Astrocyte of the spinal cord (primary cell): Measurements from ENCODE around the gene C6orf47.

Experiments used
- DNase-seq: peaks from one replicate; pipeline ENCODE4 v3.0.0; 2011; ENCODE audit warnings: low read depth, low spot score
- H3K4me3 ChIP-seq: 2 replicates; pipeline ENCODE4 v1.5.1; 2011; ENCODE audit warnings: low read depth, mild to moderate bottlenecking, low read length, moderate library complexity
- in situ Hi-C: cut with HindIII; loops from 2 replicates; pipeline ENCODE4 v1.10.0; 2017; ENCODE audit warnings: low sequenced_read_pairs
- TF ChIP-seq, protein P1 (sequence below): IDR thresholded peaks from 2 replicates; pipeline ENCODE4 v1.5.1; 2012; ENCODE audit warnings: low read depth, mild to moderate bottlenecking, low read length, inconsistent platforms

Gene C6orf47

DNA sequence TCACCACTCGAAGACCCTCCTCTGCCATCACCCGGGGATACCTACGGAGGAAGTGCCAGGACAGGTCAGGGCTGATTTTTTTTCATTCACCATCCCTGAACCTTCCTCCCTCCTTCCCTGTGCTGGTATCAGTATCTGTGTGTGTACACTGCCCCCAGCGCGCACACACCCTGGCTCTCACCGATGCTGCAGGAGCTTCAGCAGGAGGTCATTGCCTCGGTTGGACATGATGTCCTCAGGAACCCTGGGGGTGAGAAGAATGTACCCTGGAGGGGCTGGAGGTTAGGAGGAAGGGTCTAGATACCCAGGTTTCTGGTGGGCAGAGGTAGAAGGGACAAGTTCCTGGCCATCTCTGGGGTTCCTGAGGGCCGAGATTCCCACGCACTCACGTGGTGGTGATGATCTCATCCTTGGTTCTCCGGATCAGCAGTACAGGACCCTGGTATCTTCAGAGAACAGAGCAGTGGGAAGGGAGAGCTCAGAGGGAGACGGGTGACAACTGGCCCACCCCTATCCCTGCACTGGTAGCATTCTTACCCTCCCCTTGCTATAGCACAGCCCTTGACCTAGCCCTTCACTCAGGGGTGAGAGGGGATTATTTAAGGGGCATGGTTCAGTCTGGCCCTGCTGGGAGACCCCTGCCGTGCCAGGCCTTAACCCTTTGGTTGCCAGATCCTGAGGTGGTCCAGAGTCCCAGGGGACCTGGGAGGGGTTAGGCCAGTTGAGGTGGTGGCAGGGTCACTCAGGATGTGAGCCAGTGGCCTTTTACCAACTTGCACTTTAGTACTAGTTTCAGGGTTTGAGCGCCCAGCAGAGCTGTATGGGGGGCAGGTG is 27.5 kb upstream of the C6orf47 start:
- TF ChIP-seq, protein P1, sequence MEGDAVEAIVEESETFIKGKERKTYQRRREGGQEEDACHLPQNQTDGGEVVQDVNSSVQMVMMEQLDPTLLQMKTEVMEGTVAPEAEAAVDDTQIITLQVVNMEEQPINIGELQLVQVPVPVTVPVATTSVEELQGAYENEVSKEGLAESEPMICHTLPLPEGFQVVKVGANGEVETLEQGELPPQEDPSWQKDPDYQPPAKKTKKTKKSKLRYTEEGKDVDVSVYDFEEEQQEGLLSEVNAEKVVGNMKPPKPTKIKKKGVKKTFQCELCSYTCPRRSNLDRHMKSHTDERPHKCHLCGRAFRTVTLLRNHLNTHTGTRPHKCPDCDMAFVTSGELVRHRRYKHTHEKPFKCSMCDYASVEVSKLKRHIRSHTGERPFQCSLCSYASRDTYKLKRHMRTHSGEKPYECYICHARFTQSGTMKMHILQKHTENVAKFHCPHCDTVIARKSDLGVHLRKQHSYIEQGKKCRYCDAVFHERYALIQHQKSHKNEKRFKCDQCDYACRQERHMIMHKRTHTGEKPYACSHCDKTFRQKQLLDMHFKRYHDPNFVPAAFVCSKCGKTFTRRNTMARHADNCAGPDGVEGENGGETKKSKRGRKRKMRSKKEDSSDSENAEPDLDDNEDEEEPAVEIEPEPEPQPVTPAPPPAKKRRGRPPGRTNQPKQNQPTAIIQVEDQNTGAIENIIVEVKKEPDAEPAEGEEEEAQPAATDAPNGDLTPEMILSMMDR, result no peak
- DNase-seq, result no peak
- H3K4me3 ChIP-seq, result no peak overlapping the region
- in situ Hi-C loops, result no loop called here

DNA sequence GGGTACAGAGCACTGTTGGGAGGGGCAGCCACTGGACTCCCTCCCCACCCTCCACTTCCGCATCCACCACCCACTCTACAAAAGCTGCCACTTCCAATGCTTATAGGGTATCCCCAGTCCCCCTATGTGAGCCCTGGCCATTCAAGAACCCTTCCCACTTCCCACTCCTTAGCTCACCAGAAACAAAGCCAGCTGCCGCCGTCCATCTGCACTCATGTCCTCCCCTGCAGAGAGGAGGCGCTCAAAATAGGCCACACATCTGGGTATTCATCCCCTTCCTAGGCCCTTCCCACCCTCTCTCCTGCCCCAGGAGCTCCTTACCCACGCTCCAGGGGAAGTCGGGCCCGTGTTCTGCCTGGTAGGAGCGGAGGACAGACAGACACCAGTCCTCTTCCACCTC is 26.7 kb upstream of the C6orf47 start:
- in situ Hi-C loops, result no loop called here
- H3K4me3 ChIP-seq, result no peak overlapping the region
- DNase-seq, result no peak
- TF ChIP-seq, protein P1, result no peak

DNA sequence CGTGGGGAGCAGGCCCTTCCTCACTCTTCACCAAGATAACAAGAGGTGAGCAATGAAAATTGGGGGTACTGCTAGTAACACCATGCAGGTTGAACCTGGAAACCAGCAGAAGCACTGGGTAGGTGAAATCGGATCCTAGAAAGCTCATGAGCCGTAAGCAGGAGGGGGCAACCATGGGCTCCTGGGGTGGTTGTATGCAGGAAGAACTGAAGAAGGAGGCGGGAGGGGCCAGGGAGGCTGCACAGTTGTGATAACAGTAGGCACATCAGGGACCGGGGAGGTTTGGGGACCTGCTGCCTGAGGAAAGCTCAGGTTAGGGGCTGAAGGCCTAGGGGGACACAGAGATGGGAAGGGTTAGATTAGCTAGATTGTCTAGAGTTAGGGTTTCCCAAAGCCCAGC is 25.9 kb upstream of the C6orf47 start:
- in situ Hi-C loops, result no loop called here
- TF ChIP-seq, protein P1, result no peak
- no peak overlapping the region for H3K4me3 ChIP-seq
- no peak for DNase-seq

DNA sequence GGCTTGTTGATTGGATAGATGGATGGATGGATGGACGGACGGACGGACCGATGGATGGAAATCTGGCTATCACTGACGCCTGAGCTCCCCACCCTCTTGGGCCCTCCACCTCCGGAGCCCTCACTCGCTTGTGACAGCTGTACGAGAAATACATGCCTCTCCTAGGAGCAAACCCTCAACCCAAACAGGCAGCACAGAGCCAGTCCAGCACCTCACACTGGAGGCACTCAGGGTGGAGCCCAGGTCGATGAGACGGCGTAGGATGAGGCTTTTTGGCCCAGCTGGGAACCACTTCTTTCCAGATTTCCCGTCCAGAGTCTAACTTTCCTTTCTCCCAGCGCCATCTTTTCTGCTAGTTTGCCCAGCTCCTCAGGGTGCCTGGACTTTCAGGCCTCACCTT is 23.0 kb upstream of the C6orf47 start:
- no peak overlapping the region for H3K4me3 ChIP-seq
- in situ Hi-C loops, result no loop called here
- TF ChIP-seq, protein P1, result no peak
- DNase-seq, result no peak

DNA sequence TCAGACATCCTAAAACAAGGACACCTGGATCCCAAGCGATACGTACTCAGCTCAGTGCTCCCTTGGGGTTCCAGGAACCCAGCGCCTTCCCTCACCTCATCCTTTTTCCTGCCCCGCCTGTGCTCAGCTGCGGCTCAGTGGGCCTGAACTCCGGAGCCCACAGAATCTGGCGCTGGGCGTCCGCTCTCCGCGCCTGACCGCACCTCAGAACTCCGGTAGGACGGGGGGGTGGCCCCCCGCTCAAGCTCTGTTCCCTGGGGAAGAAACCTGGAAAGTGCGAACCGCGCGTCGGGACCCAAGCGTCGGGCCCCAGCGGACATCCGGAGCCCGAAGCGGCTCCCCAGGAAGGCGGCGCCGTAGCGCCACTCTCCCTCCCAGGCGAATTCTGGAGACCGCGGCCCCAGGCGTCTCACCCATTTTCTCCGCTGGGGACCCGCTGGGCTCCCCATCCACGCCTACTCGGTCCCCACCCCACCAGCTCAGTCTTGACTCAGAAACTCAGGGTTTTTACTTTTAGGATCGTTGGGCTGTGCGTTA is 20.6 kb upstream of the C6orf47 start:
- TF ChIP-seq, protein P1, result no peak
- peak overlapping the region; percentile 35 for H3K4me3 ChIP-seq
- in situ Hi-C loops, result no loop called here
- DNase-seq, result no peak

DNA sequence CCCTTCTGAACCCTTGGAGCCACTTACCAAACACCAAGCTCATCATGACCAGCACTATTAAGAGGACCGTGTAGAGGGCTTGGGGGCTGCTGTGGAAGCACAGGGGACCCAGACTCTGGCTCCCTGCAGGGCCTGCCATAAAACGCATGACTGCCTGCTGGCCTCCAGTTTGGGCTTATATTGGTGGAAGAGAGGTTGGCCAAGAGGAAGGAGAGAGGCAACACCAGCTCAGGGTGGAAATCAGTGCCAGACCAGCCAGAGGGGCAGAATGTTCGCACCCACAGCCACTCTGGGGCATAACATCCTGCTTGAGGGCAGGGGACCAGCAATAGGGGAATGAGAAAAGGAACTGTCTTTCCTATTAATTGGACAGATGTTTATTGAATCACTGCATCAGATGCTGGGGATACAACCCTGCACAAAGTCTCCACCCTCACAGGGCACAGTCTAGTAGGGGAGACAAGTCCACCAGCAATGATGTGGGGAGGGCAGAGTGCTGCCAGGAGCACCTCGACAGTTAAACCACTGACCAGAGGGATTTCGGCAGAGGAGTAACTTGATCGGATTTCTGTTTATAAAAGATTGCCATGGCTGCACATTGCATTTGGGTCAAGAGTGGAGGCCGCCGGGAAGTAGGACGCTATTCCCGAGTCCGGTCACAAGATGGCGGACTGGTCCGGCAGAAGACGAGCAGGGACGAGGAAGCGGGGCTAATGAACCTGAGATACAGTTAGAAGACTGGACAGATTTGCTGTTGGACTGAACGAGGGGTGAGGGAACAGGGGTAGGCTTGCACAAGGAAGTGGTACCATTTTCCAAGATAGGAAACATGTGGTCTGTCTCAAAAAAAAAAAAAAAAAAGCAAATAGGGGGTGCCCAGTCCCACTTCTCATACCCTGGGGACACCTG is 19.9 kb upstream of the C6orf47 start, which contains the start of gene LY6G5C:
LY6G5C (minus strand) TSS at position 842 of the 909 bp plus-strand sequence; CDS start at position 148, 694 bp downstream.
- in situ Hi-C loops, result no loop called here
- TF ChIP-seq, protein P1, result peak; percentile 71
- DNase-seq, result peak; percentile 91
- peak within 1 kb of the TSS; percentile 35 for H3K4me3 ChIP-seq
